ENCODE measurements around the gene MRM2.

- TF ChIP-seq CTCF (conservative IDR thresholded peaks at IDR 0.05), result no peak
- TF ChIP-seq ZFX (IDR thresholded peaks at IDR 0.05), result no peak
These were observed 17.5 kb downstream of the MRM2 start for GRCh38 chr7:2224491-2224928.

All from C4-2B (cell line).